ENCODE measurements around the gene USF2. TPM values are rescaled to one million over a fixed set of nuclear protein-coding genes. Genes with fewer than 3 reads are reported as not detected.

The USF2 gene
- total and polyA plus RNA-seq, 2 of the 8 experiments (the other 6 are each of a cell fraction or from before 2014, with no cell fraction given), result 74.1 to 109 TPM

GRCh38 chr19:35265126-35265899 is 3.4 kb upstream of the USF2 start (continued):
- TF ChIP-seq POU5F1 (IDR thresholded peaks at IDR 0.05; ENCODE audit: low read depth, low read length), result no peak
- no peak for TF ChIP-seq JUND (IDR thresholded peaks at IDR 0.05; ENCODE audit: low read length)
- no peak for TF ChIP-seq BACH1 (IDR thresholded peaks at IDR 0.05; ENCODE audit: low read length)
- TF ChIP-seq ATF3 (IDR thresholded peaks at IDR 0.05; ENCODE audit: insufficient read depth, low read depth, low read length), result no peak
- TF ChIP-seq CEBPB (IDR thresholded peaks at IDR 0.05; ENCODE audit: low read depth, low read length), result no peak

Data from H1 (cell line).